ENCODE results near the gene INSL6. TPM values are rescaled to one million over a fixed set of nuclear protein-coding genes. Genes with fewer than 3 reads are reported as not detected.

INSL6 gene, protein sequence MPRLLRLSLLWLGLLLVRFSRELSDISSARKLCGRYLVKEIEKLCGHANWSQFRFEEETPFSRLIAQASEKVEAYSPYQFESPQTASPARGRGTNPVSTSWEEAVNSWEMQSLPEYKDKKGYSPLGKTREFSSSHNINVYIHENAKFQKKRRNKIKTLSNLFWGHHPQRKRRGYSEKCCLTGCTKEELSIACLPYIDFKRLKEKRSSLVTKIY
- not detected for total RNA-seq

DNA sequence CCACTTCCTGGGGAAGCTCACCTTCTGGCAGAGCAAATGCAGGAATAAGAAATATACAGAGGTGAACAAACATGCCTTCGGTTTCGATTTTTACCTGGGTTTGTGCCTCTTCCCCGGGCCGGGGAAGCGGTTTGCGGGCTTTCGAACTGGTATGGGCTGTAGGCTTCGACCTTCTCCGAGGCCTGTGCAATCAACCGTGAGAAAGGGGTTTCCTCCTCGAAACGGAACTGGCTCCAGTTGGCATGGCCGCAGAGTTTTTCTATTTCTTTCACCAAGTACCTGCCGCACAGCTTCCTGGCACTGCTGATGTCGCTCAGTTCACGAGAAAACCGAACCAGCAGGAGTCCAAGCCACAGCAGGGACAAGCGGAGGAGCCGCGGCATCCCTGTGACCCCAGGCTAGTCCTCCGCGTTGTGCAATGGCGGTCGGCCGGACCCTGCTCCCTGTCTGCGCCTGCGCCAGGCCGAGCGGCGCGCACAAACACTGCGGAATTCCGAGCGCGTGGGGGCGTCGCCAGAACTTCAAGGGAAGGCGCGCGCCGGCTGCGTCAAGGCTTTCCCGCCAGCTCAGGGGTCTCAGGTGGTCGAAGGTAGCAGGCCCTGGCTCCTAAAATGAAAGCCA, at the start of gene INSL6:
TSS of gene INSL6 (minus strand) at position 420 of the 621 bp plus-strand sequence. CDS start at position 383, 37 bp downstream.
- no peak for DNase-seq (ENCODE audit: low spot score in 2 of 2)
- intact Hi-C loops (cut with DNase I; ENCODE audit: low total_unique reads), result no loop called here
- no peak within 1 kb of the TSS for H3K4me3 ChIP-seq
- H3K27ac ChIP-seq, result no peak within 1 kb of the TSS
- H3K36me3 ChIP-seq, result no peaks in the 10 kb centered on the region
- no peaks in the 10 kb centered on the region for H3K4me1 ChIP-seq
- TF ChIP-seq POLR2A (IDR thresholded peaks at IDR 0.05), result no peak
- no peak for TF ChIP-seq POLR2AphosphoS5 (IDR thresholded peaks at IDR 0.05)
- TF ChIP-seq, protein P1, sequence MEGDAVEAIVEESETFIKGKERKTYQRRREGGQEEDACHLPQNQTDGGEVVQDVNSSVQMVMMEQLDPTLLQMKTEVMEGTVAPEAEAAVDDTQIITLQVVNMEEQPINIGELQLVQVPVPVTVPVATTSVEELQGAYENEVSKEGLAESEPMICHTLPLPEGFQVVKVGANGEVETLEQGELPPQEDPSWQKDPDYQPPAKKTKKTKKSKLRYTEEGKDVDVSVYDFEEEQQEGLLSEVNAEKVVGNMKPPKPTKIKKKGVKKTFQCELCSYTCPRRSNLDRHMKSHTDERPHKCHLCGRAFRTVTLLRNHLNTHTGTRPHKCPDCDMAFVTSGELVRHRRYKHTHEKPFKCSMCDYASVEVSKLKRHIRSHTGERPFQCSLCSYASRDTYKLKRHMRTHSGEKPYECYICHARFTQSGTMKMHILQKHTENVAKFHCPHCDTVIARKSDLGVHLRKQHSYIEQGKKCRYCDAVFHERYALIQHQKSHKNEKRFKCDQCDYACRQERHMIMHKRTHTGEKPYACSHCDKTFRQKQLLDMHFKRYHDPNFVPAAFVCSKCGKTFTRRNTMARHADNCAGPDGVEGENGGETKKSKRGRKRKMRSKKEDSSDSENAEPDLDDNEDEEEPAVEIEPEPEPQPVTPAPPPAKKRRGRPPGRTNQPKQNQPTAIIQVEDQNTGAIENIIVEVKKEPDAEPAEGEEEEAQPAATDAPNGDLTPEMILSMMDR (IDR thresholded peaks at IDR 0.05), result no peak
- no peaks in the 10 kb centered on the region for H3K27me3 ChIP-seq
- peaks cover 0 to 3% of the 10 kb centered on the region in 2 donors for H3K9me3 ChIP-seq

GRCh38 chr9:5231212-5231611, 45.8 kb upstream of the INSL6 start, which contains the start of gene INSL4:
TSS of gene INSL4 (plus strand) at chr9:5231419. CDS start at chr9:5231524, 105 bp downstream.
- Histone ChIP-seq H3K4me3 (no peak within 1 kb of the TSS), H3K9me3 (no peaks in the 10 kb centered on the region), H3K27ac (no peak within 1 kb of the TSS), H3K36me3 (no peaks in the 10 kb centered on the region), H3K27me3 (no peaks in the 10 kb centered on the region), H3K4me1 (no peaks in the 10 kb centered on the region)
- intact Hi-C loops (cut with DNase I; ENCODE audit: low total_unique reads), result no loop called here
- TF ChIP-seq, protein P1 (IDR thresholded peaks at IDR 0.05), result no peak
- DNase-seq (ENCODE audit: low spot score in 2 of 2), result no peak

GRCh38 chr9:5230554-5230953, 45.1 kb upstream of the INSL6 start:
- intact Hi-C loops (cut with DNase I; ENCODE audit: low total_unique reads), result no loop called here
- no peaks in the 10 kb centered on the region for H3K36me3 ChIP-seq
- no peaks in the 10 kb centered on the region for H3K27me3 ChIP-seq
- H3K9me3 ChIP-seq, result no peaks in the 10 kb centered on the region
- H3K4me3 ChIP-seq, result no peak overlapping the region
- H3K27ac ChIP-seq, result no peak overlapping the region
- no peak for DNase-seq (ENCODE audit: low spot score in 2 of 2)
- TF ChIP-seq POLR2A (IDR thresholded peaks at IDR 0.05) (no peak), POLR2AphosphoS5 (IDR thresholded peaks at IDR 0.05) (no peak)
- TF ChIP-seq, protein P1 (IDR thresholded peaks at IDR 0.05), result no peak
- no peaks in the 10 kb centered on the region for H3K4me1 ChIP-seq

- H3K4me3 ChIP-seq, result no peak overlapping the region
- no peak overlapping the region for H3K27ac ChIP-seq
- no peaks in the 10 kb centered on the region for H3K4me1 ChIP-seq
- H3K36me3 ChIP-seq, result no peaks in the 10 kb centered on the region
- no peaks in the 10 kb centered on the region for H3K9me3 ChIP-seq
- intact Hi-C loops (cut with DNase I; ENCODE audit: low total_unique reads), result no loop called here
- no peak for DNase-seq (ENCODE audit: low spot score in 2 of 2)
- H3K27me3 ChIP-seq, result no peaks in the 10 kb centered on the region
- TF ChIP-seq POLR2A (IDR thresholded peaks at IDR 0.05) (no peak), POLR2AphosphoS5 (IDR thresholded peaks at IDR 0.05) (no peak)
- TF ChIP-seq, protein P1 (IDR thresholded peaks at IDR 0.05), result no peak
Measured at GRCh38 chr9:5205071-5205470, 19.6 kb upstream of the INSL6 start.

- no peaks in the 10 kb centered on the region for H3K4me1 ChIP-seq
- H3K27ac ChIP-seq, result no peak overlapping the region
- no peak overlapping the region for H3K4me3 ChIP-seq
- intact Hi-C loops (cut with DNase I; ENCODE audit: low total_unique reads), result no loop called here
- H3K9me3 ChIP-seq, result no peaks in the 10 kb centered on the region
- H3K36me3 ChIP-seq, result no peaks in the 10 kb centered on the region
- H3K27me3 ChIP-seq, result no peaks in the 10 kb centered on the region
- TF ChIP-seq, protein P1 (IDR thresholded peaks at IDR 0.05), result no peak
- TF ChIP-seq POLR2A (IDR thresholded peaks at IDR 0.05) (no peak), POLR2AphosphoS5 (IDR thresholded peaks at IDR 0.05) (no peak)
- no peak for DNase-seq (ENCODE audit: low spot score in 2 of 2)
Measured at GRCh38 chr9:5195463-5195862, 10.0 kb upstream of the INSL6 start.

Measured in breast epithelium (tissue), 4 donors.